HEK293 (cell line): ENCODE data around the gene GAPDHS.
A peak's percentile ranks its signal among the peaks of the same experiment; 100 is the strongest.

ENCODE experiments used
- CTCF ChIA-PET: fragments of 350-600 bp; formaldehyde crosslinking; extraction: SDS; loops from one replicate; lab custom pipeline; 2021; ENCODE audit warnings: antibody characterized with exemption; lab: Yijun Ruan, JAX
- POLR2A ChIA-PET: fragments of 300-600 bp; formaldehyde crosslinking; extraction: SDS; loops from one replicate; lab custom pipeline; 2020; ENCODE audit warnings: antibody characterized with exemption, inconsistent platforms; lab: Yijun Ruan, JAX
- H3K27ac ChIP-seq: fragments of 200-500 bp; sonication (Bioruptor generic); 2 replicates; pipeline ENCODE4 v1.5.1; 2014; ENCODE audit warnings: low read depth, low read length, control low read depth, inconsistent platforms; ENCODE audit errors: extremely low read depth
- H3K36me3 ChIP-seq, 2 experiments: fragments of 200-500 bp in 1 of 2; sonication (Bioruptor generic) in 1 of 2; 1 replicate in 1 of 2; 2 replicates in 1 of 2; pipeline ENCODE4 v1.5.1; 2014 to 2017; ENCODE audit warnings: inconsistent platforms in 2 of 2, low read length in 2 of 2; ENCODE audit not compliant: control insufficient read depth in 2 of 2, insufficient read depth in 1 of 2
- H3K4me1 ChIP-seq: fragments of 200-500 bp; sonication (Bioruptor generic); 2 replicates; pipeline ENCODE4 v1.5.1; 2014; ENCODE audit warnings: mild to moderate bottlenecking, low read length, inconsistent platforms; ENCODE audit not compliant: control insufficient read depth, insufficient read depth
- H3K4me3 ChIP-seq: 2 replicates; pipeline ENCODE4 v1.5.1; 2011; ENCODE audit warnings: low read depth, mild to moderate bottlenecking, control low read depth, low read length, moderate library complexity
- H3K9me3 ChIP-seq: fragments of 200-500 bp; sonication (Bioruptor generic); 2 replicates; pipeline ENCODE4 v1.5.1; 2014; ENCODE audit warnings: low read depth, low read length, inconsistent platforms; ENCODE audit not compliant: control insufficient read depth, insufficient read depth
- BCL6B ChIP-seq: fragments of 450-650 bp; formaldehyde crosslinking; IDR thresholded peaks from 2 replicates; pipeline ENCODE4 v1.5.1; 2017; ENCODE audit warnings: missing biosample characterization, missing genetic modification characterization
- GFI1B ChIP-seq: fragments of 450-650 bp; formaldehyde crosslinking; IDR thresholded peaks from 2 replicates; pipeline ENCODE4 v1.5.1; 2016; ENCODE audit warnings: missing biosample characterization, missing genetic modification characterization
- GLIS2 ChIP-seq: fragments of 450-650 bp; formaldehyde crosslinking; IDR thresholded peaks from 2 replicates; pipeline ENCODE4 v1.5.1; 2016; ENCODE audit warnings: missing biosample characterization, missing genetic modification characterization
- HOXA7 ChIP-seq: sonication (generic); formaldehyde crosslinking; IDR thresholded peaks from 2 replicates; pipeline ENCODE4 v1.8.1; 2022; ENCODE audit warnings: missing genetic modification reagents, borderline replicate concordance
- KLF8 ChIP-seq: fragments of 450-650 bp; formaldehyde crosslinking; IDR thresholded peaks from 2 replicates; pipeline ENCODE4 v1.5.1; 2016; ENCODE audit warnings: missing biosample characterization, missing genetic modification characterization
- ZBTB21 ChIP-seq: fragments of 450-650 bp; formaldehyde crosslinking; IDR thresholded peaks from 2 replicates; pipeline ENCODE4 v1.5.1; 2017; ENCODE audit warnings: missing biosample characterization, missing genetic modification characterization
- ZBTB26 ChIP-seq: fragments of 450-650 bp; formaldehyde crosslinking; optimal IDR thresholded peaks from 2 replicates; pipeline ENCODE3; 2016; ENCODE audit warnings: missing biosample characterization, mild to moderate bottlenecking, missing genetic modification characterization
- ZNF121 ChIP-seq: fragments of 450-650 bp; formaldehyde crosslinking; IDR thresholded peaks from 2 replicates; pipeline ENCODE4 v1.5.1; 2016; ENCODE audit warnings: missing biosample characterization, missing genetic modification characterization
- ZNF157 ChIP-seq: fragments of 450-650 bp; formaldehyde crosslinking; IDR thresholded peaks from 2 replicates; pipeline ENCODE4 v1.5.1; 2016; ENCODE audit warnings: missing biosample characterization, missing genetic modification characterization
- ZNF169 ChIP-seq: fragments of 450-650 bp; formaldehyde crosslinking; IDR thresholded peaks from 2 replicates; pipeline ENCODE4 v1.5.1; 2016; ENCODE audit warnings: missing biosample characterization, missing genetic modification characterization
- ZNF174 ChIP-seq: fragments of 450-650 bp; formaldehyde crosslinking; IDR thresholded peaks from 2 replicates; pipeline ENCODE4 v1.5.0; 2017; ENCODE audit warnings: missing biosample characterization, mild to moderate bottlenecking, missing genetic modification characterization
- ZNF2 ChIP-seq: fragments of 450-650 bp; formaldehyde crosslinking; IDR thresholded peaks from 2 replicates; pipeline ENCODE4 v1.5.1; 2016; ENCODE audit warnings: missing biosample characterization, missing genetic modification characterization
- ZNF23 ChIP-seq: fragments of 450-650 bp; formaldehyde crosslinking; IDR thresholded peaks from 2 replicates; pipeline ENCODE4 v1.5.1; 2016; ENCODE audit warnings: missing biosample characterization, missing genetic modification characterization, borderline replicate concordance
- ZNF311 ChIP-seq: fragments of 450-650 bp; formaldehyde crosslinking; IDR thresholded peaks from 2 replicates; pipeline ENCODE4 v1.5.1; 2017; ENCODE audit warnings: missing biosample characterization, missing genetic modification characterization, borderline replicate concordance
- ZNF404 ChIP-seq: fragments of 450-650 bp; formaldehyde crosslinking; IDR thresholded peaks from 2 replicates; pipeline ENCODE4 v1.5.1; 2017; ENCODE audit warnings: missing biosample characterization, missing genetic modification characterization
- ZNF510 ChIP-seq: fragments of 450-650 bp; formaldehyde crosslinking; IDR thresholded peaks from 2 replicates; pipeline ENCODE4 v1.5.1; 2018; ENCODE audit warnings: mild to moderate bottlenecking, missing genetic modification characterization, missing biosample characterization; ENCODE audit not compliant: insufficient replicate concordance
- ZNF544 ChIP-seq: fragments of 450-650 bp; formaldehyde crosslinking; IDR thresholded peaks from 2 replicates; pipeline ENCODE4 v1.5.0; 2017; ENCODE audit warnings: missing biosample characterization, missing genetic modification characterization
- ZNF629 ChIP-seq: fragments of 450-650 bp; formaldehyde crosslinking; IDR thresholded peaks from 2 replicates; pipeline ENCODE4 v1.5.1; 2017; ENCODE audit warnings: missing biosample characterization, missing genetic modification characterization
- ZNF660 ChIP-seq: fragments of 450-650 bp; IDR thresholded peaks from 2 replicates; pipeline ENCODE4 v1.5.1; 2018; ENCODE audit warnings: missing biosample characterization, mild to moderate bottlenecking, missing genetic modification characterization
- ZNF670 ChIP-seq: fragments of 450-650 bp; formaldehyde crosslinking; IDR thresholded peaks from 2 replicates; pipeline ENCODE4 v1.5.1; 2016; ENCODE audit warnings: missing biosample characterization, missing genetic modification characterization, low read depth
- ZNF677 ChIP-seq: fragments of 450-650 bp; IDR thresholded peaks from 2 replicates; pipeline ENCODE4 v1.5.0; 2018; ENCODE audit warnings: missing biosample characterization, mild to moderate bottlenecking, missing genetic modification characterization, moderate library complexity
- ZNF707 ChIP-seq: fragments of 450-650 bp; formaldehyde crosslinking; IDR thresholded peaks from 2 replicates; pipeline ENCODE4 v1.5.1; 2016; ENCODE audit warnings: missing biosample characterization, missing genetic modification characterization
- ZNF747 ChIP-seq: fragments of 450-650 bp; formaldehyde crosslinking; IDR thresholded peaks from 2 replicates; pipeline ENCODE4 v1.5.1; 2016; ENCODE audit warnings: missing biosample characterization, missing genetic modification characterization
- TF ChIP-seq, protein P1 (sequence below): fragments of 450-650 bp; formaldehyde crosslinking; IDR thresholded peaks from 2 replicates; pipeline ENCODE4 v1.5.1; 2016; ENCODE audit warnings: missing biosample characterization, missing genetic modification characterization
- TF ChIP-seq, protein P2 (sequence below): fragments of 450-650 bp; formaldehyde crosslinking; IDR thresholded peaks from 2 replicates; pipeline ENCODE4 v1.5.1; 2016; ENCODE audit warnings: missing biosample characterization, missing genetic modification characterization
- TF ChIP-seq, protein P3 (sequence below): fragments of 450-650 bp; formaldehyde crosslinking; IDR thresholded peaks from 2 replicates; pipeline ENCODE4 v1.5.1; 2016; ENCODE audit warnings: missing biosample characterization, missing genetic modification characterization

GAPDHS gene

GRCh38 chr19:35566738-35567137 is 33.5 kb downstream of the GAPDHS start (continued):
- TF ChIP-seq, protein P1, sequence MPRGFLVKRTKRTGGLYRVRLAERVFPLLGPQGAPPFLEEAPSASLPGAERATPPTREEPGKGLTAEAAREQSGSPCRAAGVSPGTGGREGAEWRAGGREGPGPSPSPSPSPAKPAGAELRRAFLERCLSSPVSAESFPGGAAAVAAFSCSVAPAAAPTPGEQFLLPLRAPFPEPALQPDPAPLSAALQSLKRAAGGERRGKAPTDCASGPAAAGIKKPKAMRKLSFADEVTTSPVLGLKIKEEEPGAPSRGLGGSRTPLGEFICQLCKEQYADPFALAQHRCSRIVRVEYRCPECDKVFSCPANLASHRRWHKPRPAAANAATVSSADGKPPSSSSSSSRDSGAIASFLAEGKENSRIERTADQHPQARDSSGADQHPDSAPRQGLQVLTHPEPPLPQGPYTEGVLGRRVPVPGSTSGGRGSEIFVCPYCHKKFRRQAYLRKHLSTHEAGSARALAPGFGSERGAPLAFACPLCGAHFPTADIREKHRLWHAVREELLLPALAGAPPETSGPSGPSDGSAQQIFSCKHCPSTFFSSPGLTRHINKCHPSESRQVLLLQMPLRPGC = no peak
- TF ChIP-seq GFI1B (tag by site-specific recombination) (no peak), BCL6B (tag by site-specific recombination) (no peak)

- ChIA-PET CTCF (no interaction called here), POLR2A (no interaction called here)
- TF ChIP-seq ZBTB21 = no peak
- TF ChIP-seq ZNF544 (tag by site-specific recombination) = no peak
- TF ChIP-seq ZNF23 (tag by site-specific recombination) = no peak
- TF ChIP-seq KLF8 = no peak
- no peak for TF ChIP-seq ZNF660
- no peak for TF ChIP-seq ZNF311 (tag by site-specific recombination)
- TF ChIP-seq ZNF404 (tag by site-specific recombination) = no peak
- no peak for TF ChIP-seq ZNF747 (tag by site-specific recombination)
- TF ChIP-seq GLIS2 (tag by site-specific recombination) = no peak
- no peak for TF ChIP-seq ZNF169 (tag by site-specific recombination)
- no peak for TF ChIP-seq ZNF174
- no peak for TF ChIP-seq ZNF2 (tag by site-specific recombination)
- TF ChIP-seq, protein P2, sequence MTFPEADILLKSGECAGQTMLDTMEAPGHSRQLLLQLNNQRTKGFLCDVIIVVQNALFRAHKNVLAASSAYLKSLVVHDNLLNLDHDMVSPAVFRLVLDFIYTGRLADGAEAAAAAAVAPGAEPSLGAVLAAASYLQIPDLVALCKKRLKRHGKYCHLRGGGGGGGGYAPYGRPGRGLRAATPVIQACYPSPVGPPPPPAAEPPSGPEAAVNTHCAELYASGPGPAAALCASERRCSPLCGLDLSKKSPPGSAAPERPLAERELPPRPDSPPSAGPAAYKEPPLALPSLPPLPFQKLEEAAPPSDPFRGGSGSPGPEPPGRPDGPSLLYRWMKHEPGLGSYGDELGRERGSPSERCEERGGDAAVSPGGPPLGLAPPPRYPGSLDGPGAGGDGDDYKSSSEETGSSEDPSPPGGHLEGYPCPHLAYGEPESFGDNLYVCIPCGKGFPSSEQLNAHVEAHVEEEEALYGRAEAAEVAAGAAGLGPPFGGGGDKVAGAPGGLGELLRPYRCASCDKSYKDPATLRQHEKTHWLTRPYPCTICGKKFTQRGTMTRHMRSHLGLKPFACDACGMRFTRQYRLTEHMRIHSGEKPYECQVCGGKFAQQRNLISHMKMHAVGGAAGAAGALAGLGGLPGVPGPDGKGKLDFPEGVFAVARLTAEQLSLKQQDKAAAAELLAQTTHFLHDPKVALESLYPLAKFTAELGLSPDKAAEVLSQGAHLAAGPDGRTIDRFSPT = no peak
- TF ChIP-seq HOXA7 = no peak
- Histone ChIP-seq H3K36me3 (no peaks in the 10 kb centered on the region), H3K27ac (no peak overlapping the region), H3K9me3 (no peaks in the 10 kb centered on the region; the same call in none of the 2 replicates), H3K4me1 (no peaks in the 10 kb centered on the region), H3K4me3 (no peak overlapping the region)
Observed at GRCh38 chr19:35569281-35569781, 36.1 kb downstream of the GAPDHS start.

DNA sequence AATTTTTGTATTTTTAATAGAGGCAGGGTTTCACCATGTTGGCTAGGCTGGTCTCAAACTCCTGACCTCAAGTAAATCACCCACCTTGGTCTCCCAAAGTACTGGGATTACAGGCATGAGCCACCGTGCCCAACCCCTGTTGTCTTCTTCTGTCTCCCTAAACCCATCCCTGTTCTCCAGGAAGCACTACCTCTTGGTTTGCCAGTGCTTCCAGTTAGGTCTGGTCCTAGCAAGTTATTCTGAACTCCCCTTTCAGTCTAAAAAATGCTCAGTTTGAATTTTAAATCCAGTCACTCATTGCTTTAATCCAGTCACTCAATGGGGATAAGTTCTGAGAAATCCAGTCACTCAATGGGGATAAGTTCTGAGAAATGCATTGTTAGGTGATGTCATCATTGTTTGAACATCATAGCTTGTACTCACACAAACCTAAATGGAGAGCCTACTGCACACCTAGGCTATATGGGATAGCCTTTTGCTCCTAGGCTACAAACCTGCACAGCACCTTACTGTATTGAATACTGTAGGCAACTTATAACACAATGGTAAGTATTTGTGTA is 38.2 kb downstream of the GAPDHS start:
- Histone ChIP-seq H3K27ac (no peak overlapping the region), H3K4me3 (no peak overlapping the region), H3K36me3 (no peaks in the 10 kb centered on the region), H3K4me1 (no peaks in the 10 kb centered on the region), H3K9me3 (peaks cover 10% of the 10 kb centered on the region)
- POLR2A ChIA-PET = no interaction called here
- CTCF ChIA-PET = interaction anchor here (0.5 to 0.8 kb wide), 4 partner anchors 15 to 248 kb away, joined by 3 to 6 read pairs (median 4); no protein-coding TSS in a partner anchor
- TF ChIP-seq ZNF121 (tag by site-specific recombination) = no peak
- TF ChIP-seq ZNF629 (tag by site-specific recombination) = peak; percentile 44; the same call in 1 of the 2 replicates
- TF ChIP-seq ZBTB26 (tag by site-specific recombination) = no peak
- TF ChIP-seq ZNF157 (tag by site-specific recombination) = no peak
- TF ChIP-seq ZNF670 (tag by site-specific recombination) = no peak
- no peak for TF ChIP-seq ZNF707
- TF ChIP-seq ZBTB21 = peak; percentile 68
- TF ChIP-seq, protein P3, sequence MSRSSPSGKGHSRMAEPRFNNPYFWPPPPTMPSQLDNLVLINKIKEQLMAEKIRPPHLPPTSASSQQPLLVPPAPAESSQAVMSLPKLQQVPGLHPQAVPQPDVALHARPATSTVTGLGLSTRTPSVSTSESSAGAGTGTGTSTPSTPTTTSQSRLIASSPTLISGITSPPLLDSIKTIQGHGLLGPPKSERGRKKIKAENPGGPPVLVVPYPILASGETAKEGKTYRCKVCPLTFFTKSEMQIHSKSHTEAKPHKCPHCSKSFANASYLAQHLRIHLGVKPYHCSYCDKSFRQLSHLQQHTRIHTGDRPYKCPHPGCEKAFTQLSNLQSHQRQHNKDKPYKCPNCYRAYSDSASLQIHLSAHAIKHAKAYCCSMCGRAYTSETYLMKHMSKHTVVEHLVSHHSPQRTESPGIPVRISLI (tag by site-specific recombination) = no peak
- no peak for TF ChIP-seq ZNF660
- TF ChIP-seq ZNF677 = no peak
- no peak for TF ChIP-seq ZNF510 (tag by site-specific recombination)
